ENCODE data around the gene GNAT3.

Gene GNAT3

GRCh38 chr7:80499350-80499953 is 12.4 kb downstream of the GNAT3 start:
- no peak for DNase-seq

GRCh38 chr7:80498481-80499349 is 13.1 kb downstream of the GNAT3 start:
- no peak for DNase-seq

- no peak for DNase-seq
Measured at GRCh38 chr7:80496586-80496985, 15.3 kb downstream of the GNAT3 start.

GRCh38 chr7:80493121-80493849 is 18.6 kb downstream of the GNAT3 start:
- DNase-seq: no peak

- DNase-seq: no peak
Measured at GRCh38 chr7:80491462-80491861, 20.4 kb downstream of the GNAT3 start.

- no peak for DNase-seq
Measured at GRCh38 chr7:80488851-80489370, 23.0 kb downstream of the GNAT3 start.

GRCh38 chr7:80488406-80488805 is 23.5 kb downstream of the GNAT3 start:
- DNase-seq: no peak

GRCh38 chr7:80485721-80486120 is 26.1 kb downstream of the GNAT3 start:
- no peak for DNase-seq

- no peak for DNase-seq
Measured at GRCh38 chr7:80482950-80483349, 28.9 kb downstream of the GNAT3 start.

GRCh38 chr7:80481196-80481884 is 30.5 kb downstream of the GNAT3 start:
- no peak for DNase-seq

GRCh38 chr7:80480566-80480965 is 31.3 kb downstream of the GNAT3 start:
- no peak for DNase-seq

- no peak for DNase-seq
Measured at GRCh38 chr7:80478683-80479082, 33.2 kb downstream of the GNAT3 start.

GRCh38 chr7:80476035-80476434 is 35.8 kb downstream of the GNAT3 start:
- no peak for DNase-seq

GRCh38 chr7:80475383-80475782 is 36.5 kb downstream of the GNAT3 start:
- DNase-seq: no peak

- no peak for DNase-seq
Measured at GRCh38 chr7:80473751-80474150, 38.1 kb downstream of the GNAT3 start.

GRCh38 chr7:80472491-80473200 is 39.2 kb downstream of the GNAT3 start:
- no peak for DNase-seq

- DNase-seq: no peak
Measured at GRCh38 chr7:80468931-80469714, 42.7 kb downstream of the GNAT3 start.

- DNase-seq: no peak
Measured at GRCh38 chr7:80467069-80467468, 44.8 kb downstream of the GNAT3 start.

GRCh38 chr7:80466636-80467035 is 45.2 kb downstream of the GNAT3 start:
- no peak for DNase-seq

GRCh38 chr7:80464211-80464610 is 47.7 kb downstream of the GNAT3 start:
- DNase-seq: no peak

GRCh38 chr7:80463272-80463920 is 48.5 kb downstream of the GNAT3 start:
- no peak for DNase-seq
